ENCODE measurements around the gene OIP5.

DNA sequence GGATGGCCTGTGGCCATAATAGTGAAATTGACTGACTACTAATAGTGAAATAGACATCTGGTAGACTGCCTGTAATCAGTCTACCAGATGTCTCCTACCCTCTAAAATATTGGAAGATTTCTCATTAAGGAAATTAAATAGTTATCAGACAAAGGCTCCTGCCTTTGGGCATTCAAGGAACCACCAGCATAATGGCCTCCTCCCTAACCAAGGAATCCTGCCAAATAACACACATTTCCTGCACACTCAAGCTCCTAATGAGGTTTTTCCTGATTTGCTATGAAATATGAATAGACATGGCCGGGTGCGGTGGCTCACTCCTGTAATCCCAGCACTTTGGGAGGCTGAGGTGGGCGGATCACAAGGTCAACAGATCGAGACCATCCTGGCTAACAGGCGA is 14.8 kb upstream of the OIP5 start:
- TF ChIP-seq ZFX (IDR thresholded peaks at IDR 0.05), result no peak
- TF ChIP-seq, protein P1, sequence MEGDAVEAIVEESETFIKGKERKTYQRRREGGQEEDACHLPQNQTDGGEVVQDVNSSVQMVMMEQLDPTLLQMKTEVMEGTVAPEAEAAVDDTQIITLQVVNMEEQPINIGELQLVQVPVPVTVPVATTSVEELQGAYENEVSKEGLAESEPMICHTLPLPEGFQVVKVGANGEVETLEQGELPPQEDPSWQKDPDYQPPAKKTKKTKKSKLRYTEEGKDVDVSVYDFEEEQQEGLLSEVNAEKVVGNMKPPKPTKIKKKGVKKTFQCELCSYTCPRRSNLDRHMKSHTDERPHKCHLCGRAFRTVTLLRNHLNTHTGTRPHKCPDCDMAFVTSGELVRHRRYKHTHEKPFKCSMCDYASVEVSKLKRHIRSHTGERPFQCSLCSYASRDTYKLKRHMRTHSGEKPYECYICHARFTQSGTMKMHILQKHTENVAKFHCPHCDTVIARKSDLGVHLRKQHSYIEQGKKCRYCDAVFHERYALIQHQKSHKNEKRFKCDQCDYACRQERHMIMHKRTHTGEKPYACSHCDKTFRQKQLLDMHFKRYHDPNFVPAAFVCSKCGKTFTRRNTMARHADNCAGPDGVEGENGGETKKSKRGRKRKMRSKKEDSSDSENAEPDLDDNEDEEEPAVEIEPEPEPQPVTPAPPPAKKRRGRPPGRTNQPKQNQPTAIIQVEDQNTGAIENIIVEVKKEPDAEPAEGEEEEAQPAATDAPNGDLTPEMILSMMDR (conservative IDR thresholded peaks at IDR 0.05), result no peak

Data from C4-2B (cell line).